ENCODE results near the gene HPS4.

The HPS4 gene

DNA sequence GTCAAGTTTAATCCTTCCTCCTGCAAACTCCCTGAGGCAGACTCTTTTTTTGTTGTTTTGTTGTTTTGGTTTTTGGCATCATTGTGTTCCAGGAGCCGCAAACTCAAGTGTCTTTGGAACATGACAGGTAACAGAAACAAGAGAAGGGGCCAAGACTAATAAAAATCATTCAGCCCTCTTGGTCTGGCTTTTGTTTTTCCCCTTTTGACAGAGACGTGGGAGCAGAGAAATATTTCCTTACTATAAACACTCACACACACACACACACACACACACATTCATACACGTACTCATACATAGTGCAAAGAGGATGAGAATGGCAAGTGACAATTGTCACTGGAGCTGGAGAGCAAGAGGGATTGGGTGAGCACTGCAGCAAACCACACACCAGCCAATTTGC, 65.0 kb downstream of the HPS4 start:
- Histone ChIP-seq H3K27me3 (ENCODE audit: insufficient read depth, low read depth, severe bottlenecking) (no peaks in the 10 kb centered on the region), H3K27ac (no peak overlapping the region), H3K36me3 (no peaks in the 10 kb centered on the region), H3K9me3 (ENCODE audit: severe bottlenecking) (no peaks in the 10 kb centered on the region), H3K4me3 (ENCODE audit: low read depth, low read length) (no peak overlapping the region)
- DNase-seq: no peak
- TF ChIP-seq, protein P1, sequence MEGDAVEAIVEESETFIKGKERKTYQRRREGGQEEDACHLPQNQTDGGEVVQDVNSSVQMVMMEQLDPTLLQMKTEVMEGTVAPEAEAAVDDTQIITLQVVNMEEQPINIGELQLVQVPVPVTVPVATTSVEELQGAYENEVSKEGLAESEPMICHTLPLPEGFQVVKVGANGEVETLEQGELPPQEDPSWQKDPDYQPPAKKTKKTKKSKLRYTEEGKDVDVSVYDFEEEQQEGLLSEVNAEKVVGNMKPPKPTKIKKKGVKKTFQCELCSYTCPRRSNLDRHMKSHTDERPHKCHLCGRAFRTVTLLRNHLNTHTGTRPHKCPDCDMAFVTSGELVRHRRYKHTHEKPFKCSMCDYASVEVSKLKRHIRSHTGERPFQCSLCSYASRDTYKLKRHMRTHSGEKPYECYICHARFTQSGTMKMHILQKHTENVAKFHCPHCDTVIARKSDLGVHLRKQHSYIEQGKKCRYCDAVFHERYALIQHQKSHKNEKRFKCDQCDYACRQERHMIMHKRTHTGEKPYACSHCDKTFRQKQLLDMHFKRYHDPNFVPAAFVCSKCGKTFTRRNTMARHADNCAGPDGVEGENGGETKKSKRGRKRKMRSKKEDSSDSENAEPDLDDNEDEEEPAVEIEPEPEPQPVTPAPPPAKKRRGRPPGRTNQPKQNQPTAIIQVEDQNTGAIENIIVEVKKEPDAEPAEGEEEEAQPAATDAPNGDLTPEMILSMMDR (IDR thresholded peaks at IDR 0.05; ENCODE audit: low read depth, low read length): no peak

DNA sequence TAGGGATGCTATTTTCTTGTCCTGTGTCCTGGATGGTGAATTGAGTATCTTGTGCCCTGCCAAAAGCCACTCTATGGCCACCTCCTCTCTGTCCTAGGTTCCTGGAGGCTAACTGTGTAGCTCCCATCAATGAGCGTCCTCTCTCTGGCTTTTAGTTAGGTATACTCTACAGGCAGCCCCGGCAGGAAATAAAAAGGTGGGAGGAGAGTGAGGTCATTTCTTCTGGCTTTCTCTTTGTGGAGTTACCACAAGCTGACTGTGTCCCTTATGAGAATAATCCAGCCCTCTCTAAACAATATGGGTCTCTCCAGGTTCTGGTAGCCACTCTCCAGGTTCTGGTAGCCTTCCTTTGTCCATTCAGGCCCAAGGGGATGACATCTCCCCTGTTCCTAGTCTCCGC, 66.2 kb downstream of the HPS4 start:
- Histone ChIP-seq H3K9me3 (ENCODE audit: severe bottlenecking) (no peaks in the 10 kb centered on the region), H3K27me3 (ENCODE audit: insufficient read depth, low read depth, severe bottlenecking) (no peaks in the 10 kb centered on the region), H3K27ac (no peak overlapping the region), H3K4me3 (ENCODE audit: low read depth, low read length) (no peak overlapping the region), H3K36me3 (no peaks in the 10 kb centered on the region)
- no peak for DNase-seq
- TF ChIP-seq, protein P1 (IDR thresholded peaks at IDR 0.05; ENCODE audit: low read depth, low read length): no peak

DNA sequence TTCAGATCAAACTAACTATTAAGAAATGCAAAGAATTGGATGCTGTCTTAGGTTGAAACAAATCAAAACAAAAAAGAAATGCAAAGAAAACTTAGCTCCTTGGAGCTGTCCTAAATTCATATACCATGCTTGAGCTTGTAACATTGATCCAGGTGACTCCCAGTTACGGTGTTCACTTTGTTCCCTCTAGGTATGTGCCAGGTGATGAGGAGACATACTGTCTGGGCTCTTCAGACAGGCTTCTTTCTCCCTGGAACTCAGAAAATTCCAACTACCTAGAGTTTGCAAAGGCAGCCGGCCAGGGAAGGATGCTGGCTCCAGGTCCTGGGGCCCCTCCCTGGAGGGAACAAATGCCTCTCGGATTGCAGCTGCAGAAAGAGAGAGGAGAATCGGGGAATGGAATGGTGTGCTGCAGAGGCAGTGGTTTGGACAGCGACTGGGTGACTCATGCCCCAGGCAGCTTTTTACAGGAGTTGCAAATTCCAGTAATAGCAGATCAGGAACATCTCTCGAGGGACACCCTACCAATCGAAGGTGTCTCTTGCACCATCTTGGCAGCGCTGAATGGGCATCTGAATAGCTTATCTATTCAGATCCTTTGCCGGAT, 66.8 kb downstream of the HPS4 start:
- DNase-seq: no peak

DNA sequence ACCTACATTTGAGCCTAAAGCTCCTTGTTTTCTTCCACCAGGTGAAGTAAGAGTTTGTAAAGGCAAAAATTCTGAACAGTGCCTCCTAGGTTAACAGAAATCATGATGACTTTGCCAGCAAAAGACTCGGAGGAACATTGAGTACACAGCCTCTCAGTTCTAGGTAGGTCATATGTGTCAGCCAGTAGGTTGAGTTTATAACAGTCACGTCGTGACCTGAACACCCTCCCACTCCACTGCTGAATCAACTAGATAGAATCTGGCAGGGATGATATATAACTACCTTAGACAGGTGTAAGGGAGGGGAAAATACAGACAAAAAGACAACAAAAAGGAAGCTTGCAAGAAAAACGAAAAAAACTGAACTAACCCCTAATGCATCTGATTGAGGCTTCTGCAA, 67.3 kb downstream of the HPS4 start:
- TF ChIP-seq, protein P1 (IDR thresholded peaks at IDR 0.05; ENCODE audit: low read depth, low read length): no peak
- Histone ChIP-seq H3K4me3 (ENCODE audit: low read depth, low read length) (no peak overlapping the region), H3K9me3 (ENCODE audit: severe bottlenecking) (no peaks in the 10 kb centered on the region), H3K27ac (no peak overlapping the region), H3K36me3 (no peaks in the 10 kb centered on the region), H3K27me3 (ENCODE audit: insufficient read depth, low read depth, severe bottlenecking) (no peaks in the 10 kb centered on the region)
- no peak for DNase-seq

More for the DNA sequence above, 66.8 kb downstream of the HPS4 start:
- Histone ChIP-seq H3K36me3 (no peaks in the 10 kb centered on the region), H3K4me3 (ENCODE audit: low read depth, low read length) (no peak overlapping the region), H3K27ac (no peak overlapping the region), H3K27me3 (ENCODE audit: insufficient read depth, low read depth, severe bottlenecking) (no peaks in the 10 kb centered on the region), H3K9me3 (ENCODE audit: severe bottlenecking) (no peaks in the 10 kb centered on the region)
- TF ChIP-seq, protein P1 (IDR thresholded peaks at IDR 0.05; ENCODE audit: low read depth, low read length): no peak

DNA sequence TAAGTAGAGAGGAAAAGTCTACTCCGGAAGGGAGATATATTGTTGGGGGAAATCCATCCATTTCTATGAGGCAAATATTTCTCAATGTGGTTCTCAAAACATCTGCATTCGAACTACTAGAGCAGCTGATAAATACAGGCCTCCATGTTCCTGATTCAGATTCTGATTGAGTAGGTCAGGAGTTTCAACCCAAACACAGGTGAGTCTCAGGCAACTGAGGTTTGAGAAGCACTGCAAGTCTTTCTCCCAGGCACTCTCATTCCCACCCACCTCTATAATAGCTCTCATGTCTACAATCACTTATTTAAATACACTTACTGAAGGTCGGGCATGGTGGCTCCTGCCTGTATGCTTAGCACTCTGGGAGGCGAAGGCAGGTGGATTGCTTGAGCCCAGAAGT, 69.2 kb downstream of the HPS4 start:
- H3K27ac ChIP-seq: no peak overlapping the region
- DNase-seq: no peak
- TF ChIP-seq, protein P1 (IDR thresholded peaks at IDR 0.05; ENCODE audit: low read depth, low read length): no peak
- no peaks in the 10 kb centered on the region for H3K36me3 ChIP-seq
- H3K9me3 ChIP-seq (ENCODE audit: severe bottlenecking): no peaks in the 10 kb centered on the region
- no peaks in the 10 kb centered on the region for H3K27me3 ChIP-seq (ENCODE audit: insufficient read depth, low read depth, severe bottlenecking)
- no peak overlapping the region for H3K4me3 ChIP-seq (ENCODE audit: low read depth, low read length)

DNA sequence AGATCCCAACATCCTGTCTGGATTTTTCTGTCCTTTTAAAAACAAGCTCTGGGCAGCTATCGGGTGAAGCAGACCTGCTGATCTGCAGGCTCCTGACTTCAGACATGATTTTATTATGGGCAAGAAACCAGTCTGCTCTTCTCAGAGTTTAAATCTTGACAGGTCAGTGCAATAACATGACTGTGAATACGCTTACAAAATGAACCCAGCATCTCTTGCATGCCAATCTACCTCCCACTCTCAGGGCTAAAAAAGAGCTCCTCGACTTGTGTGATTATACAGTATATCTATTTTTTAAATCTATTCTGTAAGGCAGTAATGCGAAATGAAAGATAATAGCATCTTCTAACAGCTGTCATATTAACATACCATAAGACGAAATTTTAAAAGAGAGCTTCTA, 73.2 kb downstream of the HPS4 start:
- H3K36me3 ChIP-seq: no peaks in the 10 kb centered on the region
- H3K27ac ChIP-seq: no peak overlapping the region
- DNase-seq: no peak
- H3K27me3 ChIP-seq (ENCODE audit: insufficient read depth, low read depth, severe bottlenecking): no peaks in the 10 kb centered on the region
- H3K4me3 ChIP-seq (ENCODE audit: low read depth, low read length): no peak overlapping the region
- TF ChIP-seq, protein P1 (IDR thresholded peaks at IDR 0.05; ENCODE audit: low read depth, low read length): no peak
- H3K9me3 ChIP-seq (ENCODE audit: severe bottlenecking): no peaks in the 10 kb centered on the region
